H1 (cell line): ENCODE measurements around the gene ZNF281. TPM values are rescaled to one million over a fixed set of nuclear protein-coding genes. Genes with fewer than 3 reads are reported as not detected.
A peak's percentile ranks its signal among the peaks of the same experiment; 100 is the strongest.

Experiments used
- CTCF ChIA-PET: fragments of 300-600 bp; sonication (Branson Sonifier 250); formaldehyde crosslinking; loops from one replicate; lab custom pipeline; 2021; ENCODE audit not compliant: partially characterized antibody; lab: Charles Lee
- POLR2A ChIA-PET: fragments of 300-600 bp; sonication (Branson Sonifier 250); formaldehyde crosslinking; loops from one replicate; lab custom pipeline; 2021; ENCODE audit warnings: inconsistent platforms; ENCODE audit not compliant: partially characterized antibody; lab: Charles Lee
- DNase-seq, 2 experiments: peaks; one replicate each; pipeline versions ENCODE4 v3.0.0 to v3.0.0-alpha.2; 2010 to 2022; ENCODE audit warnings: low spot score in 2 of 2, low read depth in 1 of 2, mixed read lengths in 1 of 2
- FAIRE-seq: peaks from 2 replicates; lab custom pipeline; 2011; peaks lifted over from hg19 to GRCh38; lab: Jason Lieb, UNC
- H2AFZ ChIP-seq: 2 replicates; pipeline ENCODE4 v1.8.1; 2012; ENCODE audit warnings: low read length, inconsistent platforms
- H2AK5ac ChIP-seq: 2 replicates; pipeline ENCODE4 v1.6.1; 2013; ENCODE audit warnings: low read depth, low read length
- H2BK120ac ChIP-seq: replicated peaks from 2 replicates; pipeline ENCODE3; 2013; ENCODE audit warnings: low read depth, low read length, inconsistent platforms
- H2BK12ac ChIP-seq: 2 replicates; pipeline ENCODE4 v1.6.1; 2013; ENCODE audit warnings: low read depth, low read length
- H2BK15ac ChIP-seq: 2 replicates; pipeline ENCODE4 v1.6.1; 2013; ENCODE audit warnings: low read length
- H2BK20ac ChIP-seq: 2 replicates; pipeline ENCODE4 v1.6.1; 2013; ENCODE audit warnings: low read length
- H2BK5ac ChIP-seq: 2 replicates; pipeline ENCODE4 v1.6.1; 2013; ENCODE audit warnings: low read depth, low read length
- H3K14ac ChIP-seq: 2 replicates; pipeline ENCODE4 v1.6.1; 2013; ENCODE audit warnings: inconsistent platforms; ENCODE audit not compliant: insufficient read length
- H3K18ac ChIP-seq: 2 replicates; pipeline ENCODE4 v1.6.1; 2013; ENCODE audit warnings: low read length; ENCODE audit errors: extremely low read depth
- H3K23ac ChIP-seq: 2 replicates; pipeline ENCODE4 v1.6.1; 2013; ENCODE audit warnings: inconsistent platforms; ENCODE audit not compliant: insufficient read length
- H3K23me2 ChIP-seq: 2 replicates; pipeline ENCODE4 v1.6.1; 2013; ENCODE audit warnings: low read depth, low read length
- H3K27ac ChIP-seq: 2 replicates; pipeline ENCODE4 v1.6.1; 2011; ENCODE audit warnings: low read depth, low read length, inconsistent platforms
- H3K27me3 ChIP-seq, 4 experiments: replicated peaks in 1 of 4; 1 replicate in 1 of 4; 2 replicates in 3 of 4; pipeline versions ENCODE4 v1.6.1 to v1.8.1; 2011 to 2013; ENCODE audit warnings: low read length in 3 of 4, mild to moderate bottlenecking in 3 of 4, inconsistent platforms in 2 of 4, mixed read lengths in 2 of 4, moderate library complexity in 1 of 4; ENCODE audit not compliant: control insufficient read depth in 3 of 4, insufficient read depth in 3 of 4; ENCODE audit errors: extremely low read depth in 1 of 4
- H3K36me3 ChIP-seq, 4 experiments: 2 replicates each; pipeline versions ENCODE4 v1.6.1 to v1.8.1; 2011 to 2013; ENCODE audit warnings: mild to moderate bottlenecking in 4 of 4, low read length in 3 of 4, moderate library complexity in 2 of 4, control low read depth in 1 of 4, inconsistent platforms in 1 of 4; ENCODE audit not compliant: insufficient read depth in 4 of 4, control insufficient read depth in 2 of 4
- H3K4ac ChIP-seq: replicated peaks from 2 replicates; pipeline ENCODE3; 2013; ENCODE audit warnings: low read length, low read depth, mixed read lengths, inconsistent platforms; ENCODE audit not compliant: insufficient read length
- H3K4me1 ChIP-seq, 4 experiments: replicated peaks in 1 of 4; 1 replicate in 1 of 4; 2 replicates in 3 of 4; pipeline versions ENCODE4 v1.6.1 to v1.8.1; 2011 to 2013; ENCODE audit warnings: low read length in 3 of 4, inconsistent platforms in 2 of 4, mixed read lengths in 1 of 4; ENCODE audit not compliant: insufficient read depth in 4 of 4, control insufficient read depth in 3 of 4
- H3K4me2 ChIP-seq, 2 experiments: 2 replicates each; pipeline versions ENCODE4 v1.6.1 to v1.8.1; 2011 to 2013; ENCODE audit warnings: low read depth in 2 of 2, low read length in 2 of 2, control low read depth in 1 of 2, inconsistent platforms in 1 of 2, mild to moderate bottlenecking in 1 of 2; ENCODE audit not compliant: insufficient read depth in 1 of 2
- H3K4me3 ChIP-seq, 4 experiments: fragments of 200-600, 300-600 bp in 1 of 4; sonication (generic), shearing (Covaris generic), sonication (Bioruptor Twin) in 1 of 4; 2 replicates each; pipeline versions ENCODE4 v1.5.1 to v1.8.1; 2011 to 2016; ENCODE audit warnings: low read length in 4 of 4, low read depth in 3 of 4, control low read depth in 2 of 4, inconsistent platforms in 2 of 4, mild to moderate bottlenecking in 2 of 4, mixed read lengths in 1 of 4, moderate library complexity in 1 of 4; ENCODE audit not compliant: insufficient read depth in 2 of 4; ENCODE audit errors: extremely low read depth in 1 of 4
- H3K56ac ChIP-seq: replicated peaks from 2 replicates; pipeline ENCODE3; 2013; ENCODE audit warnings: low read depth, mild to moderate bottlenecking, mixed read lengths, low read length, inconsistent platforms; ENCODE audit not compliant: insufficient read length
- H3K79me1 ChIP-seq: 2 replicates; pipeline ENCODE4 v1.6.1; 2013; ENCODE audit warnings: low read depth, low read length, control low read depth
- H3K79me2 ChIP-seq, 2 experiments: 2 replicates each; pipeline versions ENCODE4 v1.6.1 to v1.8.1; 2012 to 2013; ENCODE audit warnings: low read length in 2 of 2, mild to moderate bottlenecking in 2 of 2, inconsistent platforms in 1 of 2; ENCODE audit not compliant: insufficient read depth in 2 of 2, control insufficient read depth in 1 of 2
- H3K9ac ChIP-seq, 4 experiments: replicated peaks in 1 of 4; 1 replicate in 1 of 4; 2 replicates in 3 of 4; pipeline versions ENCODE4 v1.6.1 to v1.8.1; 2011 to 2013; ENCODE audit warnings: low read depth in 3 of 4, low read length in 3 of 4, control low read depth in 2 of 4, mild to moderate bottlenecking in 2 of 4, moderate library complexity in 2 of 4, inconsistent platforms in 1 of 4; ENCODE audit errors: extremely low read depth in 1 of 4
- H3K9me3 ChIP-seq, 2 experiments: 2 replicates each; pipeline versions ENCODE4 v1.6.1 to v1.8.1; 2012 to 2013; ENCODE audit warnings: mild to moderate bottlenecking in 2 of 2, moderate library complexity in 2 of 2, control low read depth in 1 of 2, inconsistent platforms in 1 of 2, low read depth in 1 of 2, low read length in 1 of 2, mixed read lengths in 1 of 2; ENCODE audit not compliant: insufficient read depth in 2 of 2
- H4K20me1 ChIP-seq, 2 experiments: replicated peaks in 1 of 2; 2 replicates each; pipeline versions ENCODE3 to v1.8.1; 2011 to 2013; ENCODE audit warnings: inconsistent platforms in 2 of 2, low read length in 2 of 2, mild to moderate bottlenecking in 1 of 2; ENCODE audit not compliant: insufficient read depth in 2 of 2, control insufficient read depth in 1 of 2
- H4K5ac ChIP-seq: 2 replicates; pipeline ENCODE4 v1.6.1; 2013; ENCODE audit warnings: low read length, low read depth, mixed read lengths, inconsistent platforms; ENCODE audit not compliant: insufficient read length
- H4K8ac ChIP-seq: 2 replicates; pipeline ENCODE4 v1.8.0; 2013; ENCODE audit warnings: mild to moderate bottlenecking, moderate library complexity, low read length, inconsistent platforms; ENCODE audit not compliant: insufficient read depth; ENCODE audit errors: extremely low read depth
- H4K91ac ChIP-seq: replicated peaks from 2 replicates; pipeline ENCODE3; 2013; ENCODE audit warnings: low read length, mixed read lengths, inconsistent platforms; ENCODE audit not compliant: insufficient read length
- CEBPB ChIP-seq: IDR thresholded peaks from 2 replicates; pipeline ENCODE4 v1.6.1; 2012; ENCODE audit warnings: low read depth, low read length
- HDAC2 ChIP-seq, 2 experiments: fragments of 300-600 bp in 1 of 2; sonication (generic) in 1 of 2; IDR thresholded peaks; 2 replicates each; pipeline ENCODE4 v1.6.1; 2011 to 2012; ENCODE audit warnings: low read depth in 2 of 2, low read length in 2 of 2, mild to moderate bottlenecking in 2 of 2, moderate library complexity in 2 of 2, borderline replicate concordance in 1 of 2, inconsistent platforms in 1 of 2
- WGBS, 2 experiments: shearing (Covaris generic) in 1 of 2; methylation state at CpG; one replicate each; pipeline versions ENCODE4 v1.1.6 to v1.1.7; 2013 to 2015; ENCODE audit warnings: low lambda C conversion rate in 2 of 2, mixed read lengths in 2 of 2, inconsistent platforms in 1 of 2, low coverage in 1 of 2, missing lambda C conversion rate in 1 of 2; ENCODE audit not compliant: insufficient replicate concordance in 2 of 2, insufficient coverage in 1 of 2, insufficient read length in 1 of 2; ENCODE audit errors: extremely low coverage in 1 of 2, missing lambda C conversion rate in 1 of 2; 5-methylcytosine and 5-hydroxymethylcytosine counted together
- polyA plus RNA-seq, 7 experiments: library from polyadenylated mRNA; depleted of rRNA in 3 of 7; stranded (reverse) in 5 of 7; unstranded in 2 of 7; fragments of >200 nt in 5 of 7; fragments of 200-250 nt in 2 of 7; gene quantifications; 1 replicate in 5 of 7; 2 replicates in 1 of 7; 4 replicates in 1 of 7; pipeline versions ENCODE4 v1.2.1 to v1.2.3, GENCODE V29; 2011 to 2013; ENCODE audit warnings: missing spikeins in 2 of 7, mixed read lengths in 2 of 7
- total RNA-seq: library from RNA; stranded (reverse); fragmentation: NEBNext Ultra II Directional; extraction: Animal tissue kit (Norgen Biotek cat#: 25700); gene quantifications from 2 replicates; pipeline ENCODE4 v1.2.1, GENCODE V29; 2021

The ZNF281 gene
- total and polyA plus RNA-seq, 2 of the 8 experiments (the other 6 are each of a cell fraction or from before 2014, with no cell fraction given) = 19.5 to 61.4 TPM

DNA sequence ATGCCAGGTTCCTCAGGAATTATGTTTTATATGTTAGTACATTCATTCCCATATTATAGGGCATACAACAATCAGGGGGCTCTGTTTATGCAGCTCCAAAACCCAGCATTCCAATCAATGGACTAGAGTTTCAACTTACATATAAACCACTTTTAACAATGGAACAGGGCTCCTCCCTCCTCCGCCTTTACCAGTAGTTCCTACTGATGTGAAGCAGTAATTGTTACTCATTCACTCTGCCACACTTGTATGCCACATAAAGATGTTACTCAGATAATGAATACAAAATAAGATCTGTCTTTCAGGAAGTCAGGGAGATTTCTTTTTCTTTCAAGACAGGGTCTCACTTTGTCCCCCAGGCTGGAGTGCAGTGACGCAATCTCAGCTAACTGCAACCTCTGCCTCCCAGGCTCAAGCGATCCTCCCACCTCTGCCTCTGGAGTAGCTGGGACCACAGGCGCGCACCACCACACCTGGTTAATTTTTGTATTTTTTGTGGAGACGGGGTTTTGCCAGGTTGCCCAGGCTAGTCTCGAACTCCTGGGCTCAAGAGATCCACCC lies 17.1 kb downstream of the ZNF281 start:
- Histone ChIP-seq H2AFZ (no peak overlapping the region), H2AK5ac (no peak overlapping the region), H3K79me2 (no peaks in the 10 kb centered on the region), H3K14ac (no peak overlapping the region), H2BK5ac (peak overlapping the region; percentile 0; the same call in 1 of the 2 replicates), H3K79me1 (no peaks in the 10 kb centered on the region), H3K23ac (no peak overlapping the region), H4K91ac (no peak overlapping the region), H2BK20ac (0 out of 2 replicates have a peak overlapping the region, but pooled peaks have one; percentile 66), H3K4me1 (peaks cover 10 to 28% (median 17%) of the 10 kb centered on the region in 4 experiments; a peak in 6 of 7 replicates), H2BK12ac (no peak overlapping the region), H3K27me3 (no peaks in the 10 kb centered on the region), H3K18ac (no peak overlapping the region), H4K5ac (no peak overlapping the region)
- 89% methylated on average over 7 of the region's 7 CpGs; no CpG with 5 or more reads in 1 of the 2 experiments for WGBS, 2 experiments
- POLR2A ChIA-PET = interaction anchor here (0.9 to 1.7 kb wide), 6 partner anchors 14 to 28 kb away, joined by 3 to 14 read pairs (median 7); partner anchors contain the start of gene ZNF281
- TF ChIP-seq HDAC2 (IDR thresholded peaks at IDR 0.05; ENCODE audit: borderline replicate concordance in 1 of 2, low read depth in 2 of 2, low read length in 2 of 2) (no peak), CEBPB (peak; percentile 88)
- TF ChIP-seq, all 59 proteins: peak for 1
- H2BK15ac ChIP-seq = 0 out of 2 replicates have a peak overlapping the region, but pooled peaks have one; percentile 12
- H3K56ac ChIP-seq = no peak overlapping the region
- H3K27ac ChIP-seq = no peak overlapping the region; the same call in 1 of the 2 replicates
- no peaks in the 10 kb centered on the region for H3K9me3 ChIP-seq
- H3K23me2 ChIP-seq = no peaks in the 10 kb centered on the region; the same call in 1 of the 2 replicates
- H2BK120ac ChIP-seq = peak overlapping the region; percentile 96
- DNase-seq (no peak), FAIRE-seq (no peak)
- no peaks in the 10 kb centered on the region for H4K20me1 ChIP-seq
- H3K4ac ChIP-seq = no peak overlapping the region
- no peaks in the 10 kb centered on the region for H3K36me3 ChIP-seq
- no peak overlapping the region for H4K8ac ChIP-seq
- peak overlapping the region; percentile 49 to 54; a peak in 3 of 4 replicates for H3K4me2 ChIP-seq
- no peak overlapping the region for H3K9ac ChIP-seq
- H3K4me3 ChIP-seq = peak overlapping the region in 1 of 4 experiments; percentile 37; a peak in 1 of 8 replicates
- CTCF ChIA-PET = interaction anchor here (0.8 to 2.1 kb wide), 4 partner anchors 8 to 113 kb away, joined by 3 to 5 read pairs (median 4); no protein-coding TSS in a partner anchor
